ENCODE measurements around the gene RHBDD1. TPM values are rescaled to one million over a fixed set of nuclear protein-coding genes. Genes with fewer than 3 reads are reported as not detected.

The RHBDD1 gene
- polyA plus RNA-seq, 1 donor from 2014 or later = 5.4 TPM

DNA sequence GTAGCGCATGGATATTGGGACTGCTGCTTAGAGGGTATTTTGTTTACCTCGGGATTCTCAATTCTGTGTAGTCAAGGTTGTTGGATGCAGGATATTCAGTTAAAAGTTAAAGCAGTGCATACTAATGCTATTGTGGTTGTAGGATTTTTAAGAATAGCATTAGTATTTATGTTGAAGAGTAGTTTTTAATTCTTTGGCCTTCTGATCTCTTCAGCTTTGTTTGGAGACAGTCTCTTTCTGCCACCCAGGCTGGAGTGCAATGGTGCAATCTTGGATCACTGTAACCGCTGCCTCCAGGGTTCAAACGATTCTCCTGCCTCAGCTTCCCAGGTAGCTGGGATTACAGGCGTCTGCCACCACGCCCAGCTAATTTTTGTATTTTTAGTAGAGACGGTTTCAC lies 1.5 kb downstream of the RHBDD1 start:
- Histone ChIP-seq H3K79me2 (replicated peaks; ENCODE audit: insufficient read depth, low read length) (peaks cover 5% of the 10 kb centered on the region), H3K9ac (ENCODE audit: low read length) (no peak overlapping the region), H3F3A (ENCODE audit: insufficient read depth, low read length, poor library complexity, severe bottlenecking) (peaks cover 5% of the 10 kb centered on the region), H3K36me3 (ENCODE audit: insufficient read depth, low read length) (no peaks in the 10 kb centered on the region), H4K20me1 (ENCODE audit: insufficient read depth) (no peaks in the 10 kb centered on the region), H3K4me3 (ENCODE audit: low read length) (peak overlapping the region; percentile 85), H3K4me2 (ENCODE audit: low read length) (peak overlapping the region; percentile 63), H3K9me2 (ENCODE audit: insufficient read depth, low read length) (no peaks in the 10 kb centered on the region), H3K27me3 (ENCODE audit: insufficient read depth, low read depth, low read length) (no peaks in the 10 kb centered on the region), H2AFZ (ENCODE audit: low read depth, low read length) (no peak overlapping the region), H3K9me3 (ENCODE audit: low read length) (no peaks in the 10 kb centered on the region), H3K27ac (ENCODE audit: low read length) (no peak overlapping the region)
- TF ChIP-seq CTCF (IDR thresholded peaks at IDR 0.05; ENCODE audit: poor library complexity, severe bottlenecking) (no peak), SMC3 (conservative IDR thresholded peaks at IDR 0.05; ENCODE audit: poor library complexity) (no peak), POLR2AphosphoS5 (IDR thresholded peaks at IDR 0.05) (no peak), EP300 (conservative IDR thresholded peaks at IDR 0.05; ENCODE audit: poor library complexity, severe bottlenecking) (no peak), EZH2 (IDR thresholded peaks at IDR 0.05; ENCODE audit: borderline replicate concordance, insufficient read depth, low read length, poor library complexity, severe bottlenecking) (no peak), MXI1 (conservative IDR thresholded peaks at IDR 0.05; ENCODE audit: poor library complexity, severe bottlenecking) (no peak), RAD21 (conservative IDR thresholded peaks at IDR 0.05) (no peak), TAF1 (IDR thresholded peaks at IDR 0.05; ENCODE audit: low read depth) (no peak)
- TF ChIP-seq, protein P1, sequence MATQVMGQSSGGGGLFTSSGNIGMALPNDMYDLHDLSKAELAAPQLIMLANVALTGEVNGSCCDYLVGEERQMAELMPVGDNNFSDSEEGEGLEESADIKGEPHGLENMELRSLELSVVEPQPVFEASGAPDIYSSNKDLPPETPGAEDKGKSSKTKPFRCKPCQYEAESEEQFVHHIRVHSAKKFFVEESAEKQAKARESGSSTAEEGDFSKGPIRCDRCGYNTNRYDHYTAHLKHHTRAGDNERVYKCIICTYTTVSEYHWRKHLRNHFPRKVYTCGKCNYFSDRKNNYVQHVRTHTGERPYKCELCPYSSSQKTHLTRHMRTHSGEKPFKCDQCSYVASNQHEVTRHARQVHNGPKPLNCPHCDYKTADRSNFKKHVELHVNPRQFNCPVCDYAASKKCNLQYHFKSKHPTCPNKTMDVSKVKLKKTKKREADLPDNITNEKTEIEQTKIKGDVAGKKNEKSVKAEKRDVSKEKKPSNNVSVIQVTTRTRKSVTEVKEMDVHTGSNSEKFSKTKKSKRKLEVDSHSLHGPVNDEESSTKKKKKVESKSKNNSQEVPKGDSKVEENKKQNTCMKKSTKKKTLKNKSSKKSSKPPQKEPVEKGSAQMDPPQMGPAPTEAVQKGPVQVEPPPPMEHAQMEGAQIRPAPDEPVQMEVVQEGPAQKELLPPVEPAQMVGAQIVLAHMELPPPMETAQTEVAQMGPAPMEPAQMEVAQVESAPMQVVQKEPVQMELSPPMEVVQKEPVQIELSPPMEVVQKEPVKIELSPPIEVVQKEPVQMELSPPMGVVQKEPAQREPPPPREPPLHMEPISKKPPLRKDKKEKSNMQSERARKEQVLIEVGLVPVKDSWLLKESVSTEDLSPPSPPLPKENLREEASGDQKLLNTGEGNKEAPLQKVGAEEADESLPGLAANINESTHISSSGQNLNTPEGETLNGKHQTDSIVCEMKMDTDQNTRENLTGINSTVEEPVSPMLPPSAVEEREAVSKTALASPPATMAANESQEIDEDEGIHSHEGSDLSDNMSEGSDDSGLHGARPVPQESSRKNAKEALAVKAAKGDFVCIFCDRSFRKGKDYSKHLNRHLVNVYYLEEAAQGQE (IDR thresholded peaks at IDR 0.05; ENCODE audit: borderline replicate concordance) = no peak

- Histone ChIP-seq H3K9me2 (ENCODE audit: insufficient read depth, low read length) (no peaks in the 10 kb centered on the region), H3K27me3 (ENCODE audit: insufficient read depth, low read depth, low read length) (no peaks in the 10 kb centered on the region), H3K9me3 (ENCODE audit: low read length) (no peaks in the 10 kb centered on the region), H4K20me1 (ENCODE audit: insufficient read depth) (no peaks in the 10 kb centered on the region), H3K9ac (ENCODE audit: low read length) (no peak overlapping the region), H2AFZ (ENCODE audit: low read depth, low read length) (no peak overlapping the region), H3K4me2 (ENCODE audit: low read length) (peak overlapping the region; percentile 38), H3F3A (ENCODE audit: insufficient read depth, low read length, poor library complexity, severe bottlenecking) (peaks cover 5% of the 10 kb centered on the region), H3K36me3 (ENCODE audit: insufficient read depth, low read length) (no peaks in the 10 kb centered on the region), H3K27ac (ENCODE audit: low read length) (no peak overlapping the region), H3K4me3 (ENCODE audit: low read length) (peak overlapping the region; percentile 24), H3K79me2 (replicated peaks; ENCODE audit: insufficient read depth, low read length) (peaks cover 5% of the 10 kb centered on the region)
- TF ChIP-seq SMC3 (conservative IDR thresholded peaks at IDR 0.05; ENCODE audit: poor library complexity) = no peak
- TF ChIP-seq, protein P1 (IDR thresholded peaks at IDR 0.05; ENCODE audit: borderline replicate concordance) = no peak
Measured at GRCh38 chr2:226837787-226838603, 2.1 kb downstream of the RHBDD1 start.
